ENCODE measurements around the gene TWF1. TPM values are rescaled to one million over a fixed set of nuclear protein-coding genes. Genes with fewer than 3 reads are reported as not detected.
A peak's percentile ranks its signal among the peaks of the same experiment; 100 is the strongest.

Gene TWF1
- 211 and 248 TPM in 2 replicates for total RNA-seq (2014; rRNA removed)
- polyA plus RNA-seq (2012), result 48.1 TPM

- peak; percentile 74 for DNase-seq (ENCODE audit: low read depth)
Measured at GRCh38 chr12:43805860-43806736, at the start of gene TWF1. TSS of gene TWF1 (minus strand) at chr12:43806317. CDS start at chr12:43806245, 72 bp downstream.

- peak; percentile 35 for DNase-seq (ENCODE audit: low read depth)
Measured at GRCh38 chr12:43852744-43853143, 46.6 kb upstream of the TWF1 start.

DNA sequence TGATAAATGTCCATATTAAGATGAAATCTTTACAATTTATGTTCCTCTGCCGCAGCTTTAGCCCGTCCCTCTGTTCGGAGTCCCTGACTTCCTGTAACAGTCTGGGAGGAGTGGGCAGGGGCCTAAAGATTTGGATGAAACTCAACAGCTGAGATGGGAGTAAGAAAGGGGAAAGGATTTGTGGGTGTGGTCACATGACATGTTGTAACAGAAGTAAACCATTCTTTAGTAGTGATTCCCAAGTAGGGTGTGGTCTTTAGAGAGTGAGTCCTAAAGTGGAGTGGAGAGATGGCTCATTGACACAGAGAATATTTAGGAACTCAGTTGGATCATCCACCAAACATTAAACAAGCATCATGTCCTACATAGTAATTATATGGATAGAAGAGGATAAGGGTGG is 42.7 kb upstream of the TWF1 start:
- peak; percentile 43 for DNase-seq (ENCODE audit: low read depth)

- DNase-seq (ENCODE audit: low read depth), result no peak
Measured at GRCh38 chr12:43848226-43848507, 42.0 kb upstream of the TWF1 start.

GRCh38 chr12:43847425-43848225 is 41.5 kb upstream of the TWF1 start:
- peak; percentile 75 for DNase-seq (ENCODE audit: low read depth)

DNA sequence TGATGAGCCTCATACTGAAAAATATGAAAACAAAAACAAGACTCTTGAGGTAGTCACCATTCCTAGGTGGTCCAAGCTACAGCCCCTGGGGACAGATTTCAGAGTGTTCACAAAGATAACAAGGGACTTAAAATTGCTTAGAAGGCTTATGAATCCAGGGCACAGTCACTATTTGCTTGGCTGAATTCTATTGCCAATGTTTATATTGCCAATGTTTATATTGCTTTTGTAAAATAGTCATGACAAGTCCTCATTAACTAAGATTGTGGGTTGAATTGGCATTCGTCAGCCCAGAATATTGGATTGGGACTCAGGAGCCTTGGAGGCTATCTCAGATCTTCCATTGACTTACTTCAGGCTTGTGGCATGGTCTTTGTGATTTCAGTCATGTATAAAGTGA is 36.1 kb upstream of the TWF1 start:
- no peak for DNase-seq (ENCODE audit: low read depth)

DNA sequence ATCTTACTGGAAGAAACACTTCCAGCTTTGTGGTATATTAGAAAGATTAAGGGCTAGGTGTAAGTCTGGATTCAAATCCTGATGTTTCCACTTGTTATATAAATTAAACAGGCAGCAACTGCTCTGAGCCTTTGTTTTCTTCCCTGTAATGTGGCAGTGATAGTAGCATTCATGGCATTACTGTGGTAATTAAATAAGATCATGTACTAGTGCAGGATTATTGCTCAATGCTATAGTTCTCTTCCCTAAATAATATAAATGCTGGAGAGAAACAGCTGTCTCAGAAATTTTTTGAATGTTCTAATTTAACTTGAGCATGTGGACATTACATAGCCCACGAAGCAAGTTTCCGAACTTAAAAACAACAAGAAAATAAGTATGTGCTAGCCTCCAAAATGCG is 35.1 kb upstream of the TWF1 start:
- DNase-seq (ENCODE audit: low read depth), result peak; percentile 33

DNA sequence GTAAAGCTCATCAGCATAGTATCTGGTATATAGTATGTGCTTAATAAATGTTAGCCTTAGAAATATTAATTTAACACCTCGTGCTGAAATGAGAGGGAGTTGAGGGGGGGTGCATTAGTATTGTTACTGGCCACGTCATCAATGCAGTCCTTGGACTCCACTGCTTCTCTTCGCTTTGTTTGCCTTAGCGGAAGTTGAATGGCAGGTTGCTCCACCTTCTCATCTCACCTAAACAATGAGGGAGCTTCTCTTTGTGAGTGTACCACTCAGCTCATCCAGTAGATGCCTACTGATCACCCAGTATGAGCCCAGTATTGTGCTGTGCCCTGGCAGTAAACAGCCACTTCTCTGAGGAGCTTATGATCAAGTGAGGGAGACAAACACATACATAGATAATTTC is 34.2 kb upstream of the TWF1 start:
- no peak for DNase-seq (ENCODE audit: low read depth)

- DNase-seq (ENCODE audit: low read depth), result peak; percentile 41
Measured at GRCh38 chr12:43836475-43836989, 30.4 kb upstream of the TWF1 start.

DNA sequence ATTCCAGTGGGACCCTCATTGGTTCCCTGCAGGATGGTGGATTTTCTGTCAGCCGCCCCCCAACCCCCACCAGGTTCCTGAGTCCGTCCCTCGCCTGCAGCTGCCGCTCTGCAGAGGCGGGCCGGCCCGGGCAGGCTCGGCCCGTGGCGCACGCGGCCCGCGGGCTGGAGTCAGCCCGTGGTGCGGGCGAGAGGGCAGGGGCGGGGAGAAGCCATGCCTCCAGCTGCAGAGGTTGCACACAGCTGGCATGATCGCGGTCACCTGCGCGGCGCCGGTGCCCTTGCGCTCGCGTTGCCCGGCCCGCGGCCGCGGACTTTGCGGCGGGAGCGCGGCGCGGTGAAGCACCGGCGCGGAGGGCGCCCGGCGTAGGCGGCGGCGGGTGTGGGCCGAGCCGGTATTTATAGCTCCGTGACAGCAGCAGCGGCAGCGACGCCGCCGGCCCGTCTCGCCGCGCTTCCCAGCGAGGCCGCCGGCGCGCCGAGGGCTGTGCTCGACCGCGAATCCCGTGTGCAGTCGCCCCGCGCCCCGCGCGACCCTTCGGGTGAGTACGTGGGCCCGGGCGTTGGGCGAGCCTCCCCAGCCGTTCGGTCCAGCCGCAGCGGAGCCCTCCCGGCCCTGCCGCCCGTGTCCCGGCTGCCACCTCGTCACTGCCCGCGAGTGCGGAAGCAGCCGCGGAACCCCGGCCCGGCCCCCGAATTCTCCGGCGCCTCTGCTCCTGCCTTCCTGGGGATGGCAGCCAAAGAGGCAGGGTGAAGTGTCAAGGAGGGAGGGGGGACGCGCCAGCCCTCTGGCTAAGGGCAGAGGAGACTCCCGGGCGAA is 29.7 kb upstream of the TWF1 start, which contains the start of gene TMEM117:
TSS of gene TMEM117 (plus strand) at position 426 of the 819 bp plus-strand sequence.
- DNase-seq (ENCODE audit: low read depth), result peak; percentile 58

GRCh38 chr12:43835264-43835655 is 29.1 kb upstream of the TWF1 start:
- DNase-seq (ENCODE audit: low read depth), result no peak

DNA sequence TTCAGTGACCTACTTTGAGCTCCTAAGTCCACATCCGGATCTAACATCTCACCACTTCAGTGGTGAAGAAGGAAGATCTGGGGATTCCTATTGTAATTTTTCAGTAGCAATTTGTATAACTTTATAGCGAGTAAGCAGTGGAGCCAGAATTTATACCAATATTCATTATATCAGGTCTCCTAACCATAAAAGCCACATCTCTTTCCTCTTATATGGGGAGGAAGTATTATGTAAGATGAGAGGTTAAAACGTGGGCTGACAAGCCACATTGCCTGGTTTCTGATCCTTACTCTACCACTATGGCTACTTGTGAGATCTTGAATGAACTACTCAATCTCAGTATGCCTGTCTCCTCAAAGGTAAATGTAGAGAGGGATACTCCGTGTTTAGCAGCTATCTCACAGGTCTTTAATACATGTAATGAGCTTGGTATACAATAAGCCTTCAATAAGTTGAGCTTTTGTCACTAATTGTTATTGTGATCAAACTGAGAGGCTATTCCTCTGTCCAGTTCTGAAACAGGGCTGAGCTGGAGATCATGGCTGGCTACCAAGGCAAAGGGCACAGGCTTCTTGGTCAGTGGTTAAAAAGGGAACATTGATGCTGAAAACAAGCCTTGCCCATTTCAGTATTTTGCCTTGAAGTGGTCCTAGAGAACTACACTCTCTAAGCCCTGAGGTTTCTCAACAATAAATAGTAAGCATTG is 26.5 kb upstream of the TWF1 start:
- DNase-seq (ENCODE audit: low read depth), result no peak

DNA sequence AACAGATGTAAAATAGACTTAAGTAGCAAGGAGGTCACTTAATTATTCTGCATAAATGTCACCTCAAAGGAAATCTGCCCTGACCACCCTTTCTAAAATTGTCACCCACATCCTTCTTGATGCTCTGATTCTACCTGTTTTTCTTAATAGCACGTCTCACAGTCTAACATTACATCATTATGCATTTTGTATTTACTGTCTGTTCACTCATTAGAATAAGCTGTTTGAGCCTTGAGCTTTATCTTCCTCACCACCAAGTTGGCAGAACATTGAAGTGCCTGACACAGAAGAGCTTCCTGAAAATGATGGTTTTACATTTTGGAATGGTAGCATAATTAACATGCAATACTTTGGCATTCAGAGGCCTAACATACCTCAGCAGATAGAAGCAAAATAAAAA is 21.0 kb upstream of the TWF1 start:
- DNase-seq (ENCODE audit: low read depth), result no peak

DNA sequence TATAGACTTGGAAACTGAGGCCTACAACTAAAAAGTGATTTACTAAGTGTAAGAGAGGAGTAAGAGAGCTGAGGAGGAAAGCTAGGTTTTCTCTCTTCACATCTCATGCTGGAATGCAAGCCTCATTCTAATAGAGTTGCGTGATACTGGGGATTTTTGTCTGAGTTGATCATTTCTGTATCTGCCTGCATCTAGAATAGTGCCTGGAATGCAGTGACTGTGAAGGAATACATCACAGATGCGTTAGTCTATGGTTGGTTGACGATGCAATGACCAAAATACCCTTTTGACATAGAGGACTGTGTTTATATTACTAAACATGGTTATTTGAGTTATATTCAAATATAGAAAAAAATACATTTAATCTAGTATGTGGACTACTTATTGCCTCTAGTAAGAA is 20.6 kb upstream of the TWF1 start:
- no peak for DNase-seq (ENCODE audit: low read depth)

GRCh38 chr12:43824207-43824775 is 18.2 kb upstream of the TWF1 start:
- DNase-seq (ENCODE audit: low read depth), result no peak

DNA sequence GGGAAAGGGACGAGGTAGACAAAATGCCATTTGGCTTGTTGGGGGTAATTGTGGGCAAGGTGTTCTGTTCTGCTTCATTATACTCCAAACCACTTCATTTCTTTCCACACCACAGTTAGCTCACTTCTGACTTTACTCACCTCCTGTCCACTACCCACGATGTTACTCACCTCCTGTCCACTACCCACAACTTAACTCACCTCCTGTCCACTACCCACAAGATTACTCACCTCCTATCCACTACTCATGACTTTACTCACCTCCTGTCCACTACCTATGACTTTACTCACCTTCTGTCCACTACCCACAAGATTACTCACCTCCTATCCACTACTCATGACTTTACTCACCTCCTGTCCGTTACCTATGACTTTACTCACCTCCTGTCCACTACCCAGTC is 10.1 kb upstream of the TWF1 start:
- peak; percentile 25 for DNase-seq (ENCODE audit: low read depth)

- no peak for DNase-seq (ENCODE audit: low read depth)
Measured at GRCh38 chr12:43815416-43815815, 9.3 kb upstream of the TWF1 start.

DNA sequence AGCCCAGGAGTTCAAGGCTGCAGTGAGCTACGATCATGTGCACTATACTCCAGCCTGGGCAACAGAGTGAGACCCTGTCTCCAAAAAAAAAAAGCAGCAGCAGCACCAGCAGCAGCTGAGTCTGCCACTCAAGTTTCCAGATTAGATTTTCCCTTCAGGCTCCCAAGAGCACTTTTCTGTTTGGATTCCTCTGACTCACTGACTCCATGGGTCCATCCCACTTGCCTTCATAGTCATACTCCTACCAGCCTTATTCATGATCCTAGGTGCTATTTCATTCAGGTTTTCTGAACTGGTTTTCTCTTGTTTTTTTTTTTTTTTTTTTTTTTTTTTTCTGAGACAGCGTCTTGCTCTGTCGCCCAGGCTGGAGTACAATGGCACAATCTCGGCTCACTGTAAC is 6.8 kb upstream of the TWF1 start:
- DNase-seq (ENCODE audit: low read depth), result peak; percentile 49

DNA sequence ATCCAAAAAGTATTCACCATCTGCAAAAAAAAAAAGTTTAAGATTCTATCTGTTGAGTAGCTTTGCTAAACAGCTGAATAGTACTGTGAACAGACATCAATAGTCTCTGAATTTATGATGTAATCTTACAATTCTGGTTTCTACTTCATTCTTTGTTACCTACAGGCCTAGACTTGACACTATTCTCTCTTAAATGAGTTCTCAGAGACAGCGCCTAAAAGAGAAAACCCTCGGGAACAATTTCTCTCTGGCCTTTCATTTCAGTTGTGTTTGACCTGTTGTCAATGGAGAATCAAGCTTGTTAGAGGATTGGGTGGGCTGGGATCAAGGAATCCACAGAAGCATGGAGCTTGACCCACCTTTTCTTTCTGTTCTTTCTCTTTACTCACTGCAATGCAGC is 5.9 kb upstream of the TWF1 start:
- DNase-seq (ENCODE audit: low read depth), result no peak

DNA sequence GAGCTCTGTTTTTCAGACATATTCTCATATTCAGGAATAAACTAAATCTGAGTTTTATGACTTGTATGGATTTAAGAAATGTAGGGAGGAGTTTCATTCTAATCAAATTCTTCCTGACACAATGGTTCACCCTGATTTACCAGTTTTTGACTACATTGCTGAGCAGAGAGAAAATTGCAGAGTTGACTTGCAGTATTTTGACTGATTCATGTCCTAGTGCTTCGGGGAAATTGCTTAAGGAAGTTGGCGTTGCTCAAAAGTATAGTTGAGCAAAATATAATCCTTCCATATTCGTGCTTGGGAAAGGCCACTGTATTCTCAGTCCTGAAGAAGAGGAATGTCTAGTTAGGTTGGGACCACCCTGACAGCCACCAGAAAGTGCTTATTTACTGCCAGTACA is 1.3 kb upstream of the TWF1 start:
- no peak for DNase-seq (ENCODE audit: low read depth)

- no peak for DNase-seq (ENCODE audit: low read depth)
Measured at GRCh38 chr12:43806737-43807072, 588 bp upstream of the TWF1 start.
